NB4 (cell line): ENCODE results near the gene ARHGAP27.

Experiments
- MYC ChIP-seq: IDR thresholded peaks from 2 replicates; pipeline ENCODE4 v1.6.1; 2011; ENCODE audit warnings: low read depth, low read length
- POLR2A ChIP-seq: IDR thresholded peaks from 2 replicates; pipeline ENCODE4 v1.6.1; 2011; ENCODE audit warnings: mild to moderate bottlenecking; ENCODE audit not compliant: insufficient read length; ENCODE audit errors: extremely low read depth
- TF ChIP-seq, protein P1 (sequence below): IDR thresholded peaks from one replicate; pipeline ENCODE4 v1.5.1; 2012; ENCODE audit warnings: low read depth, low read length
- TF ChIP-seq, protein P2 (sequence below): IDR thresholded peaks from 2 replicates; pipeline ENCODE4 v1.6.1; 2011; ENCODE audit warnings: low read depth, low read length

DNA sequence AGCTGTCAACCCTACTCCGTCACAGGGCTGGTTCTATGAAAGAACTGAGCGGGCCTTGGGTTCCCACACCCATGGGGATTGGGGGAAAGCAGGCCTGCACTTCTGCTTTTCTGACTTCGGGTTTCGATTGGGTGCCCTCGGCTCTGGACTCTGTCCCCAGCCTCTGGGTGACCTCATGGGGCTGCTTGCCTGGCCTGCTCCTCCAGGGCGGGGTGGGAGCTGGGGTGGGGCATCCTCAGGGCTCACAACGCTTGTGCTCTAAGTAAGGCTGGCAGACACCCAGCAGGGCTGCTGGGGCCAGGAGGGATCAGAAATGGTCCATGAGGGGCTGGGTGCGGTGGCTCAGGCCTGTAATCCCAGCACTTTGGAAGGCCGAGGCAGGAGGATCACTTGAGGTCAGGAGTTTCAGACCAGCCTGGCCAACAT, 19.2 kb downstream of the ARHGAP27 start:
- TF ChIP-seq, protein P1, sequence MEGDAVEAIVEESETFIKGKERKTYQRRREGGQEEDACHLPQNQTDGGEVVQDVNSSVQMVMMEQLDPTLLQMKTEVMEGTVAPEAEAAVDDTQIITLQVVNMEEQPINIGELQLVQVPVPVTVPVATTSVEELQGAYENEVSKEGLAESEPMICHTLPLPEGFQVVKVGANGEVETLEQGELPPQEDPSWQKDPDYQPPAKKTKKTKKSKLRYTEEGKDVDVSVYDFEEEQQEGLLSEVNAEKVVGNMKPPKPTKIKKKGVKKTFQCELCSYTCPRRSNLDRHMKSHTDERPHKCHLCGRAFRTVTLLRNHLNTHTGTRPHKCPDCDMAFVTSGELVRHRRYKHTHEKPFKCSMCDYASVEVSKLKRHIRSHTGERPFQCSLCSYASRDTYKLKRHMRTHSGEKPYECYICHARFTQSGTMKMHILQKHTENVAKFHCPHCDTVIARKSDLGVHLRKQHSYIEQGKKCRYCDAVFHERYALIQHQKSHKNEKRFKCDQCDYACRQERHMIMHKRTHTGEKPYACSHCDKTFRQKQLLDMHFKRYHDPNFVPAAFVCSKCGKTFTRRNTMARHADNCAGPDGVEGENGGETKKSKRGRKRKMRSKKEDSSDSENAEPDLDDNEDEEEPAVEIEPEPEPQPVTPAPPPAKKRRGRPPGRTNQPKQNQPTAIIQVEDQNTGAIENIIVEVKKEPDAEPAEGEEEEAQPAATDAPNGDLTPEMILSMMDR: no peak
- TF ChIP-seq POLR2A: no peak
- TF ChIP-seq, protein P2, sequence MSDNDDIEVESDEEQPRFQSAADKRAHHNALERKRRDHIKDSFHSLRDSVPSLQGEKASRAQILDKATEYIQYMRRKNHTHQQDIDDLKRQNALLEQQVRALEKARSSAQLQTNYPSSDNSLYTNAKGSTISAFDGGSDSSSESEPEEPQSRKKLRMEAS: no peak
- no peak for TF ChIP-seq MYC
